Liver (tissue), 3 donors: ENCODE measurements around the gene VPS52.

ENCODE experiments used
- CTCF ChIP-seq: fragments of 150-350 bp; IDR thresholded peaks from 2 replicates; pipeline ENCODE4 v1.5.1; 2017; ENCODE audit warnings: improper control_type of control experiment, low read depth, low read length; ENCODE audit not compliant: missing input control
- EGR1 ChIP-seq, 2 donors: IDR thresholded peaks; 2 replicates each; pipeline ENCODE4 v1.6.1; 2016 to 2018; ENCODE audit warnings: antibody characterized with exemption in 2 of 2, low read depth in 2 of 2
- FOXA1 ChIP-seq: IDR thresholded peaks from 2 replicates; pipeline ENCODE4 v1.6.1; 2016; ENCODE audit warnings: antibody characterized with exemption
- GABPA ChIP-seq, 2 donors: IDR thresholded peaks in 1 of 2; conservative IDR thresholded peaks in 1 of 2; 2 replicates each; pipeline ENCODE4 v1.6.1; 2016; ENCODE audit warnings: antibody characterized with exemption in 2 of 2, mild to moderate bottlenecking in 1 of 2, moderate library complexity in 1 of 2
- JUND ChIP-seq, 2 donors: IDR thresholded peaks; 2 replicates each; pipeline ENCODE4 v1.6.1; 2016; ENCODE audit warnings: antibody characterized with exemption in 2 of 2
- RAD21 ChIP-seq, 2 donors: IDR thresholded peaks; 2 replicates each; pipeline ENCODE4 v1.6.1; 2016; ENCODE audit warnings: antibody characterized with exemption in 2 of 2, mild to moderate bottlenecking in 2 of 2
- REST ChIP-seq: IDR thresholded peaks from 2 replicates; pipeline ENCODE4 v1.6.1; 2016; ENCODE audit warnings: antibody characterized with exemption, mild to moderate bottlenecking
- RXRA ChIP-seq, 2 donors: IDR thresholded peaks; 2 replicates each; pipeline ENCODE4 v1.6.1; 2017 to 2018; ENCODE audit warnings: antibody characterized with exemption in 2 of 2, mild to moderate bottlenecking in 1 of 2
- TAF1 ChIP-seq: conservative IDR thresholded peaks from 2 replicates; pipeline ENCODE4 v1.6.1; 2016; ENCODE audit warnings: antibody characterized with exemption, mild to moderate bottlenecking
- YY1 ChIP-seq: IDR thresholded peaks from 2 replicates; pipeline ENCODE4 v1.6.1; 2016; ENCODE audit warnings: antibody characterized with exemption, mild to moderate bottlenecking
- ZBTB33 ChIP-seq: IDR thresholded peaks from 2 replicates; pipeline ENCODE4 v1.6.1; 2016; ENCODE audit warnings: antibody characterized with exemption
- TF ChIP-seq, protein P1 (sequence below): IDR thresholded peaks from 2 replicates; pipeline ENCODE4 v1.6.1; 2016; ENCODE audit warnings: antibody characterized with exemption
- donor health status: healthy.
- donor health status: healthy.

DNA sequence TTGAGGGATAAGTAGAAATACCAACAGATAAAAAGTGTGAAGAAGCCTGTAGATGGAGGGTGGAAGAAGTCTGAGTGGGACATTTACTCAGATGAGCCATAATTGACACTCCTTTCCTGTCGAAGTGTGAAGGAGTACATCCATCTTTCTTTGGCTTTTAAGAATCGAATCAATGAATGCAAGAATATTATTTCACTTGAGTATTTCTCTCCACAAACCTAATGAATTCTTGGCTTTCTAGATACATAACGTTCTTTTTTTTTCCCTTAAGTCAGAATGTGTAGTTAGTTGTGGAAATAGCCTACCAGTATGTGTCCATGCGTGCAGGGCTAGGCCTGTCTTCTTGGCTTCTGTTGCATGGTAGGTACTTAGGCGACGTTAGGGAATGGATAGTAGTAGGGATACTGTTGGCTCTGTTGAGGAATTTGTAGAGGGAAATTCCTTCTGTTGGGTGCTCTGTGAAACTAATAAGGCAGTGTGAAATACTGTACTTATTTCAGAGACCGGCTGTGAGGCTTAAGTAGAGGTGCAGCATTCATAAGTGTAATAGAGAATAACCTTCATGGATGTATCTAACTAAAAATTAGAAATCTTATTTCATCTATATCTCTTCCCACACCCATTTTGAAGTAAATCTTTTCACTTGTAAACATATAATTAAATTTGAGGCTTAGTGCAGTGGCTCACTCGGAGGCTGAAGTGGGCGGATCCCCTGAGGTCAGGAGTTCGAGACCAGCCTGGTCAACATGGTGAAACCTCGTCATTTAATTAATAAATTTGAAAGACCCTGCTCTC is 1.6 kb upstream of the VPS52 start:
- TF ChIP-seq FOXA1, result no peak
- TF ChIP-seq TAF1, result no peak
- TF ChIP-seq, protein P1, sequence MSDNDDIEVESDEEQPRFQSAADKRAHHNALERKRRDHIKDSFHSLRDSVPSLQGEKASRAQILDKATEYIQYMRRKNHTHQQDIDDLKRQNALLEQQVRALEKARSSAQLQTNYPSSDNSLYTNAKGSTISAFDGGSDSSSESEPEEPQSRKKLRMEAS, result no peak
- TF ChIP-seq CTCF, result no peak
- TF ChIP-seq YY1, result no peak
- TF ChIP-seq JUND (IDR thresholded peaks at IDR 0.05), result no peak
- no peak for TF ChIP-seq ZBTB33
- TF ChIP-seq EGR1 (IDR thresholded peaks at IDR 0.05; ENCODE audit: low read depth in 2 of 2), result no peak
- no peak for TF ChIP-seq RAD21 (IDR thresholded peaks at IDR 0.05)
- TF ChIP-seq GABPA (IDR thresholded peaks at IDR 0.05 in 1 of 2, conservative IDR thresholded peaks at IDR 0.05 in 1 of 2), result no peak
- TF ChIP-seq REST, result no peak
- no peak for TF ChIP-seq RXRA (IDR thresholded peaks at IDR 0.05)
